ENCODE measurements around the gene GLMN.

GRCh38 chr1:92217721-92218120 is 81.1 kb downstream of the GLMN start, which contains the start of gene C1orf146:
- no peak for TF ChIP-seq CTCF (IDR thresholded peaks at IDR 0.05)
- TF ChIP-seq KDM1A (IDR thresholded peaks at IDR 0.05; ENCODE audit: low read depth) = no peak
- no peak for TF ChIP-seq GATA3 (IDR thresholded peaks at IDR 0.05; ENCODE audit: borderline replicate concordance)
- TF ChIP-seq JUN (IDR thresholded peaks at IDR 0.05) = no peak
- no peak for TF ChIP-seq CEBPB (IDR thresholded peaks at IDR 0.05)
- no peak for TF ChIP-seq MAZ (IDR thresholded peaks at IDR 0.05; ENCODE audit: borderline replicate concordance, low read depth, low read length)
- TF ChIP-seq KDM5A (IDR thresholded peaks at IDR 0.05) = no peak
- no peak for TF ChIP-seq MAX (IDR thresholded peaks at IDR 0.05)
- no peak for TF ChIP-seq RARB (CRISPR knock-in tag; IDR thresholded peaks at IDR 0.05)
- TF ChIP-seq MYC (IDR thresholded peaks at IDR 0.05; ENCODE audit: borderline replicate concordance, low read length) = no peak
- TF ChIP-seq HOXA7 (CRISPR knock-in tag; IDR thresholded peaks at IDR 0.05) = no peak
- TF ChIP-seq RNF2 (IDR thresholded peaks at IDR 0.05; ENCODE audit: borderline replicate concordance, low read depth) = no peak

Measured in A549 (cell line).